ENCODE measurements around the gene PSMB7. TPM values are rescaled to one million over a fixed set of nuclear protein-coding genes. Genes with fewer than 3 reads are reported as not detected.
A peak's percentile ranks its signal among the peaks of the same experiment; 100 is the strongest.

The PSMB7 gene
- total RNA-seq, 1 donor from 2014 or later = 183 TPM

DNA sequence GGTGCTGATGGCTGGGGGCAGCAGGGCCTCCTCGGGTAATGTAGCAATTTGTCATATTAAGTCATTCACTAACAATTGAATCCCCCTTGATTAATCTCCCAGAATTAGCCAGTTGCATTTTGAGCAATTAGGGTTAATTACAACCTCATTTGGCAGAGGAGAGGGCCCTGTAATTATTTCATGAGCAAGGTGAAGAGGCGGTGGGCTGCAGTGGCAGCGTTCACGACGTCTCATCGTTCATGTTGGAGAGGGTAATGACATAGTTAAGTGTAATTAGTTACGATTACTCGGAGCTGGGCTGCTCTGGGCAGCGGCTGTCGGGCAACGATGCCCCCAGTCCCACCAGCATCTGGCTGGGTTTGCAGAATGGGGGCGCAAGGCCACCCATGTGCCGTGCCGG is 111.5 kb downstream of the PSMB7 start:
- H4K20me1 ChIP-seq (ENCODE audit: insufficient read depth, low read length) = peaks cover 31% of the 10 kb centered on the region
- H3K9me3 ChIP-seq (ENCODE audit: insufficient read depth, low read depth, low read length) = no peaks in the 10 kb centered on the region
- no peaks in the 10 kb centered on the region for H3K27me3 ChIP-seq (ENCODE audit: insufficient read depth, low read length)
- no peak overlapping the region for H3K9ac ChIP-seq (ENCODE audit: low read length)
- peak overlapping the region; percentile 47 for H3K27ac Mint-ChIP-seq (ENCODE audit: unreplicated experiment)
- H3K4me2 ChIP-seq (ENCODE audit: low read length) = no peak overlapping the region
- H3K4me3 Mint-ChIP-seq (ENCODE audit: unreplicated experiment) = no peak overlapping the region
- peaks cover 75% of the 10 kb centered on the region for H3K79me2 ChIP-seq (ENCODE audit: insufficient read depth, low read length)
- no peak for TF ChIP-seq EZH2 (IDR thresholded peaks at IDR 0.05; ENCODE audit: insufficient read depth, low read length)
- TF ChIP-seq, protein P1, sequence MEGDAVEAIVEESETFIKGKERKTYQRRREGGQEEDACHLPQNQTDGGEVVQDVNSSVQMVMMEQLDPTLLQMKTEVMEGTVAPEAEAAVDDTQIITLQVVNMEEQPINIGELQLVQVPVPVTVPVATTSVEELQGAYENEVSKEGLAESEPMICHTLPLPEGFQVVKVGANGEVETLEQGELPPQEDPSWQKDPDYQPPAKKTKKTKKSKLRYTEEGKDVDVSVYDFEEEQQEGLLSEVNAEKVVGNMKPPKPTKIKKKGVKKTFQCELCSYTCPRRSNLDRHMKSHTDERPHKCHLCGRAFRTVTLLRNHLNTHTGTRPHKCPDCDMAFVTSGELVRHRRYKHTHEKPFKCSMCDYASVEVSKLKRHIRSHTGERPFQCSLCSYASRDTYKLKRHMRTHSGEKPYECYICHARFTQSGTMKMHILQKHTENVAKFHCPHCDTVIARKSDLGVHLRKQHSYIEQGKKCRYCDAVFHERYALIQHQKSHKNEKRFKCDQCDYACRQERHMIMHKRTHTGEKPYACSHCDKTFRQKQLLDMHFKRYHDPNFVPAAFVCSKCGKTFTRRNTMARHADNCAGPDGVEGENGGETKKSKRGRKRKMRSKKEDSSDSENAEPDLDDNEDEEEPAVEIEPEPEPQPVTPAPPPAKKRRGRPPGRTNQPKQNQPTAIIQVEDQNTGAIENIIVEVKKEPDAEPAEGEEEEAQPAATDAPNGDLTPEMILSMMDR (IDR thresholded peaks at IDR 0.05; ENCODE audit: insufficient read depth, low read depth, low read length) = no peak
- peaks cover 16% of the 10 kb centered on the region for H3K36me3 Mint-ChIP-seq (ENCODE audit: low read depth, unreplicated experiment)
- H2AFZ ChIP-seq (ENCODE audit: low read depth, low read length) = no peak overlapping the region
- peaks cover 16% of the 10 kb centered on the region for H3K36me3 ChIP-seq (ENCODE audit: insufficient read depth, low read length)
- H3K27me3 Mint-ChIP-seq (ENCODE audit: low read depth, unreplicated experiment) = no peaks in the 10 kb centered on the region
- H3K4me1 Mint-ChIP-seq (ENCODE audit: low read depth, unreplicated experiment) = peaks cover 27% of the 10 kb centered on the region
- no peak overlapping the region for H3K27ac ChIP-seq (ENCODE audit: low read depth, low read length)
- DNase-seq (ENCODE audit: low read depth) = no peak
- FAIRE-seq = no peak
- H3K4me3 ChIP-seq (ENCODE audit: insufficient read depth, low read depth, low read length) = no peak overlapping the region
- H3K9me3 Mint-ChIP-seq (ENCODE audit: unreplicated experiment) = no peaks in the 10 kb centered on the region
- H3K4me1 ChIP-seq (ENCODE audit: insufficient read depth, low read length) = peaks cover 35% of the 10 kb centered on the region

Other genes with a start within 250 kb of the PSMB7 start
- 55.7 and 76.8 TPM in 2 replicates for gene NEK6, start 157.5 kb downstream of the PSMB7 start, total RNA-seq
- gene ADGRD2, start 35.0 kb upstream of the PSMB7 start, total RNA-seq = not detected in 2 replicates
- gene NR5A1, start 92.0 kb upstream of the PSMB7 start, total RNA-seq = 0.26 TPM in 1 of 2 replicates, not detected in the other